ENCODE results near the gene VPS50.

GRCh38 chr7:93361853-93362252, 129.7 kb downstream of the VPS50 start:
- no peak for TF ChIP-seq CTCF (IDR thresholded peaks at IDR 0.05)
- no peak for TF ChIP-seq SP1 (CRISPR knock-in tag; conservative IDR thresholded peaks at IDR 0.05)
- TF ChIP-seq RELA (CRISPR knock-in tag; IDR thresholded peaks at IDR 0.05; ENCODE audit: borderline replicate concordance), result no peak
- TF ChIP-seq ZBTB43 (CRISPR knock-in tag; IDR thresholded peaks at IDR 0.05), result no peak
- TF ChIP-seq, protein P1, sequence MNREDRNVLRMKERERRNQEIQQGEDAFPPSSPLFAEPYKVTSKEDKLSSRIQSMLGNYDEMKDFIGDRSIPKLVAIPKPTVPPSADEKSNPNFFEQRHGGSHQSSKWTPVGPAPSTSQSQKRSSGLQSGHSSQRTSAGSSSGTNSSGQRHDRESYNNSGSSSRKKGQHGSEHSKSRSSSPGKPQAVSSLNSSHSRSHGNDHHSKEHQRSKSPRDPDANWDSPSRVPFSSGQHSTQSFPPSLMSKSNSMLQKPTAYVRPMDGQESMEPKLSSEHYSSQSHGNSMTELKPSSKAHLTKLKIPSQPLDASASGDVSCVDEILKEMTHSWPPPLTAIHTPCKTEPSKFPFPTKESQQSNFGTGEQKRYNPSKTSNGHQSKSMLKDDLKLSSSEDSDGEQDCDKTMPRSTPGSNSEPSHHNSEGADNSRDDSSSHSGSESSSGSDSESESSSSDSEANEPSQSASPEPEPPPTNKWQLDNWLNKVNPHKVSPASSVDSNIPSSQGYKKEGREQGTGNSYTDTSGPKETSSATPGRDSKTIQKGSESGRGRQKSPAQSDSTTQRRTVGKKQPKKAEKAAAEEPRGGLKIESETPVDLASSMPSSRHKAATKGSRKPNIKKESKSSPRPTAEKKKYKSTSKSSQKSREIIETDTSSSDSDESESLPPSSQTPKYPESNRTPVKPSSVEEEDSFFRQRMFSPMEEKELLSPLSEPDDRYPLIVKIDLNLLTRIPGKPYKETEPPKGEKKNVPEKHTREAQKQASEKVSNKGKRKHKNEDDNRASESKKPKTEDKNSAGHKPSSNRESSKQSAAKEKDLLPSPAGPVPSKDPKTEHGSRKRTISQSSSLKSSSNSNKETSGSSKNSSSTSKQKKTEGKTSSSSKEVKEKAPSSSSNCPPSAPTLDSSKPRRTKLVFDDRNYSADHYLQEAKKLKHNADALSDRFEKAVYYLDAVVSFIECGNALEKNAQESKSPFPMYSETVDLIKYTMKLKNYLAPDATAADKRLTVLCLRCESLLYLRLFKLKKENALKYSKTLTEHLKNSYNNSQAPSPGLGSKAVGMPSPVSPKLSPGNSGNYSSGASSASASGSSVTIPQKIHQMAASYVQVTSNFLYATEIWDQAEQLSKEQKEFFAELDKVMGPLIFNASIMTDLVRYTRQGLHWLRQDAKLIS (CRISPR knock-in tag; IDR thresholded peaks at IDR 0.05; ENCODE audit: borderline replicate concordance), result no peak
- no peak for TF ChIP-seq SMAD4 (CRISPR knock-in tag; IDR thresholded peaks at IDR 0.05)
